Gastroesophageal sphincter (tissue), 3 donors: ENCODE measurements around the gene RBM6.

Experiments
- EP300 ChIP-seq: sonication (generic); formaldehyde crosslinking; IDR thresholded peaks from one replicate; pipeline ENCODE4 v1.6.1; 2017; ENCODE audit warnings: antibody characterized with exemption, mild to moderate bottlenecking
- POLR2A ChIP-seq, 2 donors: fragments of 450-650 bp; IDR thresholded peaks; one replicate each; pipeline ENCODE4 v1.6.1; 2017; ENCODE audit warnings: antibody characterized with exemption in 2 of 2, mild to moderate bottlenecking in 2 of 2, moderate library complexity in 1 of 2
- TF ChIP-seq, protein P1 (sequence below), 4 experiments: fragments of 200-600 bp in 2 of 4; fragments of 450-650 bp in 2 of 4; sonication (generic) in 1 of 4; IDR thresholded peaks; one replicate each; pipeline ENCODE4 v1.5.1; 2017 to 2019; ENCODE audit warnings: antibody characterized with exemption in 4 of 4, mild to moderate bottlenecking in 2 of 4, moderate library complexity in 2 of 4

DNA sequence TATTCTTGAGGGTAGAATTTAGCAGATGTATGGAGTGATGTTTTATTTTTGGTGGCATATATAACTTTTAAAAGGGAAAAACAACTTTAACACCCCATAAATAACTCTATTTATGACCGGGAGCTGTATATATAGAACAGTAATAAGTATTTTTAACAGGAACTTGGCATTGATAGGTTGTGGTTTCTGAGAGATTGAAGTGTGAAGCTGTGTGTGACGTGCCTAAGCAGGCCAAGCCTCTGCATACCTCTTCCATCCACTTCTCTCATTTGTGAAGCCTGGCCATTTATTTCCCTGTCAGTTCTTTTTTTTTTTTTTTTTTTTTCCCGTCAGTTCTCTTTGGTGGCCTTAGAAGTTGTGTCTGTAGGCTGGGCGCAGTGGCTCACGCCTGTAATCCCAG, 171.8 kb downstream of the RBM6 start:
- TF ChIP-seq, protein P1, sequence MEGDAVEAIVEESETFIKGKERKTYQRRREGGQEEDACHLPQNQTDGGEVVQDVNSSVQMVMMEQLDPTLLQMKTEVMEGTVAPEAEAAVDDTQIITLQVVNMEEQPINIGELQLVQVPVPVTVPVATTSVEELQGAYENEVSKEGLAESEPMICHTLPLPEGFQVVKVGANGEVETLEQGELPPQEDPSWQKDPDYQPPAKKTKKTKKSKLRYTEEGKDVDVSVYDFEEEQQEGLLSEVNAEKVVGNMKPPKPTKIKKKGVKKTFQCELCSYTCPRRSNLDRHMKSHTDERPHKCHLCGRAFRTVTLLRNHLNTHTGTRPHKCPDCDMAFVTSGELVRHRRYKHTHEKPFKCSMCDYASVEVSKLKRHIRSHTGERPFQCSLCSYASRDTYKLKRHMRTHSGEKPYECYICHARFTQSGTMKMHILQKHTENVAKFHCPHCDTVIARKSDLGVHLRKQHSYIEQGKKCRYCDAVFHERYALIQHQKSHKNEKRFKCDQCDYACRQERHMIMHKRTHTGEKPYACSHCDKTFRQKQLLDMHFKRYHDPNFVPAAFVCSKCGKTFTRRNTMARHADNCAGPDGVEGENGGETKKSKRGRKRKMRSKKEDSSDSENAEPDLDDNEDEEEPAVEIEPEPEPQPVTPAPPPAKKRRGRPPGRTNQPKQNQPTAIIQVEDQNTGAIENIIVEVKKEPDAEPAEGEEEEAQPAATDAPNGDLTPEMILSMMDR (IDR thresholded peaks at IDR 0.05): no peak
- no peak for TF ChIP-seq POLR2A (IDR thresholded peaks at IDR 0.05)
- no peak for TF ChIP-seq EP300
